Mucosa of stomach (tissue), 1 donor: Measurements from ENCODE around the gene AMHR2.

ENCODE experiments used
- H3K27me3 ChIP-seq: one replicate; pipeline ENCODE4 v1.7.0; 2013; ENCODE audit warnings: mild to moderate bottlenecking, low read length; ENCODE audit not compliant: control insufficient read depth, insufficient read depth
- H3K36me3 ChIP-seq: one replicate; pipeline ENCODE4 v1.7.0; 2013; ENCODE audit warnings: low read length; ENCODE audit not compliant: control insufficient read depth, insufficient read depth
- H3K4me1 ChIP-seq: one replicate; pipeline ENCODE4 v1.7.0; 2013; ENCODE audit warnings: mild to moderate bottlenecking, low read length; ENCODE audit not compliant: control insufficient read depth, insufficient read depth
- H3K4me3 ChIP-seq: one replicate; pipeline ENCODE4 v1.7.0; 2013; ENCODE audit warnings: low read length
- H3K9ac ChIP-seq: one replicate; pipeline ENCODE4 v1.7.0; 2013; ENCODE audit warnings: mild to moderate bottlenecking, low read length, moderate library complexity
- H3K9me3 ChIP-seq: one replicate; pipeline ENCODE4 v1.7.0; 2013; ENCODE audit warnings: mild to moderate bottlenecking, low read length, moderate library complexity; ENCODE audit not compliant: control insufficient read depth
- donor health status: Pancreatic carcinoma.

Gene AMHR2

GRCh38 chr12:53462935-53463334, 39.3 kb downstream of the AMHR2 start:
- Histone ChIP-seq H3K9ac (no peak overlapping the region), H3K4me1 (no peaks in the 10 kb centered on the region), H3K9me3 (no peaks in the 10 kb centered on the region), H3K4me3 (no peak overlapping the region), H3K36me3 (peaks cover 52% of the 10 kb centered on the region), H3K27me3 (no peaks in the 10 kb centered on the region)

- Histone ChIP-seq H3K27me3 (no peaks in the 10 kb centered on the region), H3K9ac (no peak overlapping the region), H3K4me3 (no peak overlapping the region), H3K9me3 (no peaks in the 10 kb centered on the region), H3K36me3 (peaks cover 59% of the 10 kb centered on the region), H3K4me1 (no peaks in the 10 kb centered on the region)
These were observed 40.3 kb downstream of the AMHR2 start for GRCh38 chr12:53463802-53464560.

- Histone ChIP-seq H3K27me3 (no peaks in the 10 kb centered on the region), H3K9me3 (no peaks in the 10 kb centered on the region), H3K36me3 (peaks cover 53% of the 10 kb centered on the region), H3K4me1 (no peaks in the 10 kb centered on the region), H3K9ac (no peak overlapping the region), H3K4me3 (no peak overlapping the region)
These were observed 41.2 kb downstream of the AMHR2 start for GRCh38 chr12:53464685-53465418.

GRCh38 chr12:53465679-53466078, 42.0 kb downstream of the AMHR2 start:
- peaks cover 45% of the 10 kb centered on the region for H3K36me3 ChIP-seq
- H3K4me3 ChIP-seq = no peak overlapping the region
- no peaks in the 10 kb centered on the region for H3K27me3 ChIP-seq
- no peak overlapping the region for H3K9ac ChIP-seq
- no peaks in the 10 kb centered on the region for H3K9me3 ChIP-seq
- H3K4me1 ChIP-seq = no peaks in the 10 kb centered on the region

GRCh38 chr12:53466640-53467039, 43.0 kb downstream of the AMHR2 start:
- Histone ChIP-seq H3K9ac (no peak overlapping the region), H3K27me3 (no peaks in the 10 kb centered on the region), H3K4me1 (no peaks in the 10 kb centered on the region), H3K9me3 (no peaks in the 10 kb centered on the region), H3K4me3 (no peak overlapping the region), H3K36me3 (peaks cover 36% of the 10 kb centered on the region)

GRCh38 chr12:53467082-53467481, 43.4 kb downstream of the AMHR2 start:
- H3K36me3 ChIP-seq = peaks cover 33% of the 10 kb centered on the region
- H3K9ac ChIP-seq = no peak overlapping the region
- H3K4me1 ChIP-seq = no peaks in the 10 kb centered on the region
- no peaks in the 10 kb centered on the region for H3K9me3 ChIP-seq
- H3K27me3 ChIP-seq = no peaks in the 10 kb centered on the region
- H3K4me3 ChIP-seq = no peak overlapping the region

- no peak overlapping the region for H3K9ac ChIP-seq
- H3K4me1 ChIP-seq = no peaks in the 10 kb centered on the region
- H3K9me3 ChIP-seq = no peaks in the 10 kb centered on the region
- H3K27me3 ChIP-seq = no peaks in the 10 kb centered on the region
- no peak overlapping the region for H3K4me3 ChIP-seq
- peaks cover 25% of the 10 kb centered on the region for H3K36me3 ChIP-seq
These were observed 44.2 kb downstream of the AMHR2 start for GRCh38 chr12:53467880-53468279.

- Histone ChIP-seq H3K4me1 (no peaks in the 10 kb centered on the region), H3K4me3 (no peak overlapping the region), H3K9me3 (no peaks in the 10 kb centered on the region), H3K36me3 (peaks cover 21% of the 10 kb centered on the region), H3K9ac (no peak overlapping the region), H3K27me3 (no peaks in the 10 kb centered on the region)
These were observed 44.6 kb downstream of the AMHR2 start for GRCh38 chr12:53468282-53468681.

- H3K4me1 ChIP-seq = no peaks in the 10 kb centered on the region
These were observed 48.5 kb downstream of the AMHR2 start for GRCh38 chr12:53472056-53472582.

GRCh38 chr12:53474077-53474476, 50.4 kb downstream of the AMHR2 start:
- H3K9ac ChIP-seq = no peak overlapping the region
- no peaks in the 10 kb centered on the region for H3K4me1 ChIP-seq
- peaks cover 13% of the 10 kb centered on the region for H3K36me3 ChIP-seq
- no peaks in the 10 kb centered on the region for H3K27me3 ChIP-seq
- no peaks in the 10 kb centered on the region for H3K9me3 ChIP-seq
- H3K4me3 ChIP-seq = no peak overlapping the region

More at GRCh38 chr12:53472056-53472582, 48.5 kb downstream of the AMHR2 start:
- Histone ChIP-seq H3K9me3 (no peaks in the 10 kb centered on the region), H3K27me3 (no peaks in the 10 kb centered on the region), H3K36me3 (peaks cover 26% of the 10 kb centered on the region), H3K9ac (no peak overlapping the region), H3K4me3 (no peak overlapping the region)

- Histone ChIP-seq H3K4me3 (no peak overlapping the region), H3K9me3 (no peaks in the 10 kb centered on the region), H3K4me1 (no peaks in the 10 kb centered on the region), H3K27me3 (no peaks in the 10 kb centered on the region), H3K36me3 (peaks cover 15% of the 10 kb centered on the region), H3K9ac (no peak overlapping the region)
These were observed 51.2 kb downstream of the AMHR2 start for GRCh38 chr12:53474819-53475218.

GRCh38 chr12:53476769-53477209, 53.1 kb downstream of the AMHR2 start:
- peaks cover 25% of the 10 kb centered on the region for H3K36me3 ChIP-seq
- no peak overlapping the region for H3K9ac ChIP-seq
- no peaks in the 10 kb centered on the region for H3K9me3 ChIP-seq
- no peaks in the 10 kb centered on the region for H3K27me3 ChIP-seq
- H3K4me1 ChIP-seq = no peaks in the 10 kb centered on the region
- no peak overlapping the region for H3K4me3 ChIP-seq
